Activated CD8-positive, alpha-beta T cell treated with anti-CD3 and anti-CD28 coated beads for 36 hours (primary cell): Measurements from ENCODE around the gene ZDHHC23. TPM values are rescaled to one million over a fixed set of nuclear protein-coding genes. Genes with fewer than 3 reads are reported as not detected.

Source experiments
- ATAC-seq: fragments of 200-7000 bp; cut with Tn5 transposase; one replicate; pipeline ENCODE4 v1.10.0; 2021; ENCODE audit warnings: mild to moderate bottlenecking, moderate library complexity
- CTCF ChIA-PET: fragments of 350-600 bp; sonication (Branson Sonifier 250); formaldehyde crosslinking; loops from one replicate; lab custom pipeline; 2021; ENCODE audit warnings: antibody characterized with exemption; lab: Charles Lee
- POLR2A ChIA-PET: fragments of 350-600 bp; sonication (Branson Sonifier 250); formaldehyde crosslinking; loops from one replicate; lab custom pipeline; 2021; ENCODE audit warnings: antibody characterized with exemption; lab: Charles Lee
- DNase-seq: peaks from one replicate; pipeline ENCODE4 v3.0.0-alpha.2; 2020
- H3K27ac Mint-ChIP-seq: one replicate; pipeline ENCODE4 v1.8.0; 2021; ENCODE audit warnings: mild to moderate bottlenecking, mixed read lengths
- H3K27me3 Mint-ChIP-seq: one replicate; pipeline ENCODE4 v1.8.0; 2021; ENCODE audit warnings: mixed read lengths
- H3K36me3 Mint-ChIP-seq: one replicate; pipeline ENCODE4 v1.8.0; 2021; ENCODE audit warnings: low read depth, mixed read lengths
- H3K4me1 Mint-ChIP-seq: one replicate; pipeline ENCODE4 v1.8.0; 2021; ENCODE audit warnings: low read depth, mixed read lengths
- H3K4me3 Mint-ChIP-seq: one replicate; pipeline ENCODE4 v1.8.0; 2021; ENCODE audit warnings: mild to moderate bottlenecking, moderate library complexity, mixed read lengths
- H3K9me3 Mint-ChIP-seq: one replicate; pipeline ENCODE4 v1.8.0; 2021; ENCODE audit warnings: mixed read lengths
- CTCF ChIP-seq: fragments of 200-600 bp; IDR thresholded peaks from one replicate; pipeline ENCODE4 v1.8.0; 2022; ENCODE audit warnings: antibody characterized with exemption, mild to moderate bottlenecking
- intact Hi-C: fragments of 100-400 bp; cut with micrococcal nuclease; formaldehyde crosslinking; loops from one replicate; pipeline ENCODE4 v1.10.0; 2022
- total RNA-seq, 2 experiments: library from RNA; stranded (reverse); gene quantifications; one replicate each; pipeline ENCODE4 v1.2.3, GENCODE V29; 2021

The ZDHHC23 gene
- total RNA-seq, 2 experiments from 2014 or later, result 2.7 to 3.4 TPM

- intact Hi-C loops, result no loop called here
- DNase-seq (no peak), ATAC-seq (no peak)
- ChIA-PET CTCF (no interaction called here), POLR2A (interaction anchor here (0.9 kb wide), 1 partner anchor 8 kb away, joined by 3 read pairs; no protein-coding TSS in a partner anchor)
- H3K4me3 Mint-ChIP-seq, result no peak overlapping the region
- no peaks in the 10 kb centered on the region for H3K4me1 Mint-ChIP-seq
- no peaks in the 10 kb centered on the region for H3K9me3 Mint-ChIP-seq
- peaks cover 20% of the 10 kb centered on the region for H3K36me3 Mint-ChIP-seq
- H3K27me3 Mint-ChIP-seq, result no peaks in the 10 kb centered on the region
- no peak overlapping the region for H3K27ac Mint-ChIP-seq
- no peak for TF ChIP-seq CTCF
These were observed 35.7 kb downstream of the ZDHHC23 start for GRCh38 chr3:113983544-113983943.

GRCh38 chr3:113985541-113985940, 37.7 kb downstream of the ZDHHC23 start:
- Mint-ChIP-seq H3K27me3 (no peaks in the 10 kb centered on the region), H3K4me1 (no peaks in the 10 kb centered on the region), H3K9me3 (no peaks in the 10 kb centered on the region), H3K4me3 (no peak overlapping the region), H3K27ac (no peak overlapping the region), H3K36me3 (peaks cover 14% of the 10 kb centered on the region)
- ChIA-PET CTCF (no interaction called here), POLR2A (interaction anchor here (1.3 kb wide), 1 partner anchor 15 kb away, joined by 3 read pairs; no protein-coding TSS in a partner anchor)
- ATAC-seq (no peak), DNase-seq (no peak)
- intact Hi-C loops, result no loop called here
- TF ChIP-seq CTCF, result no peak

- intact Hi-C loops, result no loop called here
- POLR2A ChIA-PET, result interaction anchor here (0.7 kb wide), 1 partner anchor 120 kb away, joined by 3 read pairs; no protein-coding TSS in a partner anchor
- CTCF ChIA-PET, result no interaction called here
- ATAC-seq (no peak), DNase-seq (no peak)
- Mint-ChIP-seq H3K4me3 (no peak overlapping the region), H3K27ac (no peak overlapping the region), H3K36me3 (peaks cover 7% of the 10 kb centered on the region), H3K4me1 (no peaks in the 10 kb centered on the region), H3K27me3 (no peaks in the 10 kb centered on the region), H3K9me3 (no peaks in the 10 kb centered on the region)
- TF ChIP-seq CTCF, result no peak
These were observed 57.7 kb downstream of the ZDHHC23 start for GRCh38 chr3:114005481-114005880.

- TF ChIP-seq CTCF, result no peak
- no peak for ATAC-seq
- Mint-ChIP-seq H3K27me3 (no peaks in the 10 kb centered on the region), H3K9me3 (no peaks in the 10 kb centered on the region), H3K27ac (no peak overlapping the region), H3K4me3 (no peak overlapping the region), H3K4me1 (no peaks in the 10 kb centered on the region), H3K36me3 (no peaks in the 10 kb centered on the region)
- POLR2A ChIA-PET, result no interaction called here
- CTCF ChIA-PET, result interaction anchor here (0.7 to 1.7 kb wide), 3 partner anchors 16 to 275 kb away, joined by 3 to 4 read pairs (median 4); no protein-coding TSS in a partner anchor
- intact Hi-C loops, result no loop called here
- no peak for DNase-seq
These were observed 63.4 kb downstream of the ZDHHC23 start for GRCh38 chr3:114011059-114011797.

Other genes starting within 250 kb of the ZDHHC23 start
- gene NAA50, start 201.8 kb upstream of the ZDHHC23 start, total RNA-seq, result 100 to 1,000 TPM; 117 to 118 TPM
- gene ATP6V1A, start 201.0 kb upstream of the ZDHHC23 start, total RNA-seq, result 10 to 100 TPM; 36.7 to 40.7 TPM
- gene GRAMD1C, start 109.2 kb upstream of the ZDHHC23 start, total RNA-seq, result under 1 TPM; 0.29 to 0.61 TPM
- 1 to 10 TPM; 1.5 to 1.7 TPM for gene CCDC191, start 108.5 kb downstream of the ZDHHC23 start, total RNA-seq
- gene QTRT2, start 108.7 kb downstream of the ZDHHC23 start, total RNA-seq, result 10 to 100 TPM; 31.6 to 36.8 TPM
- not detected for gene DRD3, start 231.0 kb downstream of the ZDHHC23 start, total RNA-seq